Stimulated activated effector memory CD8-positive, alpha-beta T cell treated with anti-CD3 and anti-CD28 coated beads, Interleukin-12 subunit alpha, Interleukin-12 subunit beta, amount 100 ng/mL, for 72 hours (primary cell): ENCODE data around the gene SLC16A3.
A peak's percentile ranks its signal among the peaks of the same experiment; 100 is the strongest.
"Not testable (repeated sequence)": the region's sequence is repeated elsewhere in the genome, so short reads cannot be mapped to it uniquely, and the experiment has no call there.

Experiments used
- ATAC-seq: fragments of 150-1000 bp; cut with Tn5 transposase; 2 replicates; pipeline ENCODE4 v1.10.0; 2021
- DNase-seq, 2 donors: peaks; one replicate each; pipeline ENCODE4 v3.0.0; 2021 to 2022; ENCODE audit warnings: low spot score in 2 of 2
- H3K27ac Mint-ChIP-seq: one replicate; pipeline ENCODE4 v1.8.0; 2022; ENCODE audit warnings: mild to moderate bottlenecking, mixed read lengths
- H3K36me3 Mint-ChIP-seq: one replicate; pipeline ENCODE4 v1.8.0; 2022; ENCODE audit warnings: mild to moderate bottlenecking, mixed read lengths
- H3K4me1 Mint-ChIP-seq: one replicate; pipeline ENCODE4 v1.8.0; 2022; ENCODE audit warnings: mixed read lengths
- H3K4me3 Mint-ChIP-seq: one replicate; pipeline ENCODE4 v1.8.0; 2022; ENCODE audit warnings: mild to moderate bottlenecking, mixed read lengths
- H3K9me3 Mint-ChIP-seq: one replicate; pipeline ENCODE4 v1.8.0; 2022; ENCODE audit warnings: mixed read lengths

The SLC16A3 gene

GRCh38 chr17:82228842-82229697, at the start of gene SLC16A3:
Gene SLC16A3, plus strand, starts transcription at chr17:82229042. Its CDS starts 6,967 bp downstream, at chr17:82236009.
- ATAC-seq (peak; percentile 72), DNase-seq (peak in 1 of 2 donors; percentile 65)
- Mint-ChIP-seq H3K27ac (peak within 1 kb of the TSS; percentile 96), H3K36me3 (peaks cover 54% of the 10 kb centered on the region), H3K4me1 (peaks cover 20% of the 10 kb centered on the region), H3K4me3 (peak within 1 kb of the TSS; percentile 93), H3K9me3 (no peaks in the 10 kb centered on the region)

- Mint-ChIP-seq H3K4me1 (no peaks in the 10 kb centered on the region), H3K4me3 (no peak overlapping the region), H3K27ac (peak overlapping the region; percentile 48), H3K9me3 (no peaks in the 10 kb centered on the region), H3K36me3 (peaks cover 27% of the 10 kb centered on the region)
- DNase-seq (no peak), ATAC-seq (no peak)
Observed at GRCh38 chr17:82179412-82179811, 49.4 kb upstream of the SLC16A3 start.

- no peak for DNase-seq
- Mint-ChIP-seq H3K4me1 (no peaks in the 10 kb centered on the region), H3K27ac (peak overlapping the region; percentile 48), H3K4me3 (no peak overlapping the region), H3K36me3 (peaks cover 33% of the 10 kb centered on the region), H3K9me3 (no peaks in the 10 kb centered on the region)
- ATAC-seq = no peak
Observed at GRCh38 chr17:82179946-82180475, 48.8 kb upstream of the SLC16A3 start.

- peaks cover 38% of the 10 kb centered on the region for H3K36me3 Mint-ChIP-seq
- no peaks in the 10 kb centered on the region for H3K9me3 Mint-ChIP-seq
- H3K4me1 Mint-ChIP-seq = no peaks in the 10 kb centered on the region
- ATAC-seq (no peak), DNase-seq (no peak)
- no peak overlapping the region for H3K27ac Mint-ChIP-seq
- H3K4me3 Mint-ChIP-seq = no peak overlapping the region
Observed at GRCh38 chr17:82180776-82181528, 47.9 kb upstream of the SLC16A3 start.

GRCh38 chr17:82184761-82185160, 44.1 kb upstream of the SLC16A3 start:
- peaks cover 42% of the 10 kb centered on the region for H3K36me3 Mint-ChIP-seq
- ATAC-seq (no peak), DNase-seq (no peak)
- no peak overlapping the region for H3K4me3 Mint-ChIP-seq
- H3K9me3 Mint-ChIP-seq = no peaks in the 10 kb centered on the region
- H3K4me1 Mint-ChIP-seq = no peaks in the 10 kb centered on the region
- H3K27ac Mint-ChIP-seq = no peak overlapping the region

- H3K27ac Mint-ChIP-seq = no peak overlapping the region
- H3K4me3 Mint-ChIP-seq = no peak overlapping the region
- no peaks in the 10 kb centered on the region for H3K4me1 Mint-ChIP-seq
- H3K9me3 Mint-ChIP-seq = no peaks in the 10 kb centered on the region
- DNase-seq (no peak), ATAC-seq (no peak)
- peaks cover 45% of the 10 kb centered on the region for H3K36me3 Mint-ChIP-seq
Observed at GRCh38 chr17:82186221-82186620, 42.6 kb upstream of the SLC16A3 start.

- DNase-seq (no peak), ATAC-seq (no peak)
- no peaks in the 10 kb centered on the region for H3K9me3 Mint-ChIP-seq
- H3K4me3 Mint-ChIP-seq = no peak overlapping the region
- H3K27ac Mint-ChIP-seq = no peak overlapping the region
- no peaks in the 10 kb centered on the region for H3K4me1 Mint-ChIP-seq
- peaks cover 43% of the 10 kb centered on the region for H3K36me3 Mint-ChIP-seq
Observed at GRCh38 chr17:82187500-82187899, 41.3 kb upstream of the SLC16A3 start.

GRCh38 chr17:82188001-82188961, 40.6 kb upstream of the SLC16A3 start:
- Mint-ChIP-seq H3K4me1 (no peaks in the 10 kb centered on the region), H3K4me3 (no peak overlapping the region), H3K27ac (no peak overlapping the region), H3K36me3 (peaks cover 47% of the 10 kb centered on the region), H3K9me3 (no peaks in the 10 kb centered on the region)
- ATAC-seq = no peak
- no peak for DNase-seq

- H3K27ac Mint-ChIP-seq, ATAC-seq, H3K4me3 Mint-ChIP-seq, H3K9me3 Mint-ChIP-seq, DNase-seq, H3K4me1 Mint-ChIP-seq: not testable (repeated sequence)
- peaks cover 71% of the 10 kb centered on the region for H3K36me3 Mint-ChIP-seq
Observed at GRCh38 chr17:82193050-82193449, 35.8 kb upstream of the SLC16A3 start.

- Mint-ChIP-seq H3K27ac (no peak overlapping the region), H3K9me3 (no peaks in the 10 kb centered on the region), H3K36me3 (peaks cover 73% of the 10 kb centered on the region), H3K4me3 (no peak overlapping the region), H3K4me1 (peaks cover 10% of the 10 kb centered on the region)
- DNase-seq (no peak), ATAC-seq (no peak)
Observed at GRCh38 chr17:82193520-82194220, 35.2 kb upstream of the SLC16A3 start.

- H3K36me3 Mint-ChIP-seq = peaks cover 78% of the 10 kb centered on the region
- H3K9me3 Mint-ChIP-seq = no peaks in the 10 kb centered on the region
Observed at GRCh38 chr17:82194765-82195164, 34.1 kb upstream of the SLC16A3 start.

GRCh38 chr17:82195675-82196672, 32.9 kb upstream of the SLC16A3 start:
- no peak for DNase-seq
- Mint-ChIP-seq H3K4me3 (no peak overlapping the region), H3K9me3 (no peaks in the 10 kb centered on the region), H3K27ac (no peak overlapping the region), H3K4me1 (peaks cover 21% of the 10 kb centered on the region), H3K36me3 (peaks cover 77% of the 10 kb centered on the region)
- ATAC-seq = no peak

More at GRCh38 chr17:82194765-82195164, 34.1 kb upstream of the SLC16A3 start:
- DNase-seq (no peak), ATAC-seq (no peak)
- Mint-ChIP-seq H3K4me1 (peaks cover 10% of the 10 kb centered on the region), H3K4me3 (no peak overlapping the region), H3K27ac (no peak overlapping the region)

- H3K36me3 Mint-ChIP-seq = peaks cover 57% of the 10 kb centered on the region
- DNase-seq (no peak), ATAC-seq (no peak)
- H3K4me3 Mint-ChIP-seq = no peak overlapping the region
- peaks cover 22% of the 10 kb centered on the region for H3K4me1 Mint-ChIP-seq
- H3K9me3 Mint-ChIP-seq = no peaks in the 10 kb centered on the region
- H3K27ac Mint-ChIP-seq = peak overlapping the region; percentile 37
Observed at GRCh38 chr17:82198092-82198491, 30.8 kb upstream of the SLC16A3 start.
